K562 (cell line): Measurements from ENCODE around the gene BORCS8. TPM values are rescaled to one million over a fixed set of nuclear protein-coding genes. Genes with fewer than 3 reads are reported as not detected.

ENCODE experiments used
- ATAC-seq: fragments of 200-7000 bp; cut with Tn5 transposase; 3 replicates; pipeline ENCODE4 v1.9.1; 2020; ENCODE audit warnings: moderate library complexity
- BruUV-seq: library from RNA; stranded (reverse); fragments of 400-500 nt; replicated peaks from 2 replicates; lab custom pipeline; 2021; lab: Mats Ljungman, UMichigan
- CTCF ChIA-PET: fragments of 300-600 bp; formaldehyde crosslinking; extraction: SDS; loops from one replicate; lab custom pipeline; 2021; ENCODE audit warnings: low intra/inter-chr PET ratio; lab: Yijun Ruan, JAX
- POLR2A ChIA-PET: fragments of 300-600, 350-650 bp; sonication (Branson Sonifier 250); formaldehyde crosslinking; extraction: SDS; loops from one replicate; lab custom pipeline; 2021; ENCODE audit warnings: antibody characterized with exemption, inconsistent platforms; lab: Yijun Ruan, JAX
- DNase-seq, 4 experiments: peaks; one replicate each; pipeline versions ENCODE4 v3.0.0 to v3.0.0-alpha.2; 2011 to 2018; ENCODE audit warnings: low spot score in 3 of 4, mixed read lengths in 3 of 4; ENCODE audit errors: extremely low read depth in 1 of 4
- FAIRE-seq: peaks from 2 replicates; lab custom pipeline; 2011; peaks lifted over from hg19 to GRCh38; lab: Jason Lieb, UNC
- H2AFZ ChIP-seq: 2 replicates; pipeline ENCODE4 v1.6.0; 2011; ENCODE audit warnings: low read depth, low read length, control low read depth, inconsistent platforms
- H3K27ac ChIP-seq: fragments of 200-600 bp; 3 replicates; pipeline ENCODE4 v1.8.0; 2011; ENCODE audit warnings: low read depth, mild to moderate bottlenecking, control low read depth, inconsistent platforms, low read length, moderate library complexity, mixed read lengths; ENCODE audit errors: extremely low read depth
- H3K27me3 ChIP-seq, 2 experiments: fragments of 300-600 bp in 1 of 2; 2 replicates in 1 of 2; 3 replicates in 1 of 2; pipeline versions ENCODE4 v1.6.0 to v1.8.0; 2011; ENCODE audit warnings: inconsistent platforms in 2 of 2, low read length in 2 of 2, mild to moderate bottlenecking in 1 of 2, mixed read lengths in 1 of 2, moderate library complexity in 1 of 2; ENCODE audit not compliant: control insufficient read depth in 2 of 2, insufficient read depth in 2 of 2
- H3K36me3 ChIP-seq: fragments of 300-600 bp; 3 replicates; pipeline ENCODE4 v1.8.0; 2011; ENCODE audit warnings: mild to moderate bottlenecking, low read length, inconsistent platforms; ENCODE audit not compliant: control insufficient read depth, insufficient read depth
- H3K4me1 ChIP-seq, 2 experiments: fragments of 200-600 bp in 1 of 2; replicated peaks in 1 of 2; 2 replicates in 1 of 2; 3 replicates in 1 of 2; pipeline versions ENCODE4 v1.5.1 to v1.8.0; 2011; ENCODE audit warnings: inconsistent platforms in 2 of 2, low read length in 2 of 2, mild to moderate bottlenecking in 1 of 2, mixed read lengths in 1 of 2, moderate library complexity in 1 of 2; ENCODE audit not compliant: control insufficient read depth in 2 of 2, insufficient read depth in 2 of 2
- H3K4me2 ChIP-seq: 2 replicates; pipeline ENCODE4 v1.6.1; 2011; ENCODE audit warnings: low read length, control low read depth, inconsistent platforms, mixed read lengths; ENCODE audit not compliant: insufficient read depth
- H3K4me3 ChIP-seq: fragments of 200-600 bp; sonication (generic), shearing (Covaris generic); 2 replicates; pipeline ENCODE4 v1.5.1; 2016; ENCODE audit warnings: control low read depth, inconsistent platforms
- H3K79me2 ChIP-seq: fragments of 200-600 bp; 3 replicates; pipeline ENCODE4 v1.8.0; 2011; ENCODE audit warnings: low read length, inconsistent platforms; ENCODE audit not compliant: control insufficient read depth, insufficient read depth
- H3K9ac ChIP-seq, 2 experiments: 2 replicates each; pipeline versions ENCODE4 v1.6.0 to v1.6.1; 2011; ENCODE audit warnings: low read depth in 2 of 2, low read length in 2 of 2, control low read depth in 1 of 2, inconsistent platforms in 1 of 2, mild to moderate bottlenecking in 1 of 2, mixed read lengths in 1 of 2; ENCODE audit not compliant: insufficient read depth in 1 of 2
- H3K9me1 ChIP-seq: one replicate; pipeline ENCODE4 v1.6.0; 2011; ENCODE audit warnings: inconsistent platforms, mild to moderate bottlenecking, low read length, moderate library complexity; ENCODE audit not compliant: control insufficient read depth, insufficient read depth
- H3K9me3 ChIP-seq: replicated peaks from 2 replicates; pipeline ENCODE4 v1.5.1; 2011; ENCODE audit warnings: low read depth, low read length, inconsistent platforms; ENCODE audit not compliant: control insufficient read depth, insufficient read depth
- H4K20me1 ChIP-seq: replicated peaks from 2 replicates; pipeline ENCODE4 v1.6.1; 2011; ENCODE audit warnings: low read length, inconsistent platforms, mixed read lengths; ENCODE audit not compliant: control insufficient read depth, insufficient read depth
- ETV6 ChIP-seq, 3 experiments: fragments of 150-350 bp in 1 of 3; sonication (generic) in 1 of 3; formaldehyde crosslinking in 1 of 3; IDR thresholded peaks; 2 replicates each; pipeline versions ENCODE4 v1.6.1 to v1.8.0; 2014 to 2022; ENCODE audit warnings: borderline replicate concordance in 2 of 3, low read depth in 2 of 3, antibody characterized with exemption in 1 of 3, low read length in 1 of 3, mild to moderate bottlenecking in 1 of 3, missing genetic modification reagents in 1 of 3
- FOXJ3 ChIP-seq: sonication (generic); formaldehyde crosslinking; IDR thresholded peaks from 2 replicates; pipeline ENCODE4 v1.4.0; 2020; ENCODE audit warnings: mild to moderate bottlenecking, missing genetic modification reagents
- KDM4B ChIP-seq, 2 experiments: fragments of 450-650 bp in 1 of 2; sonication (generic) in 1 of 2; IDR thresholded peaks; 2 replicates each; pipeline ENCODE4 v1.6.1; 2016 to 2017; ENCODE audit warnings: borderline replicate concordance in 2 of 2, antibody characterized with exemption in 1 of 2, low read depth in 1 of 2, mild to moderate bottlenecking in 1 of 2
- LCOR ChIP-seq: sonication (generic); formaldehyde crosslinking; IDR thresholded peaks from 2 replicates; pipeline ENCODE4 v1.8.0; 2022; ENCODE audit warnings: mild to moderate bottlenecking, missing genetic modification reagents
- NONO ChIP-seq, 2 experiments: fragments of 200-400 bp in 1 of 2; fragments of 450-650 bp in 1 of 2; formaldehyde crosslinking in 1 of 2; IDR thresholded peaks; 2 replicates each; pipeline ENCODE4 v1.6.1; 2017; ENCODE audit warnings: low read depth in 2 of 2, mild to moderate bottlenecking in 2 of 2, moderate library complexity in 2 of 2, low read length in 1 of 2
- POLR2A ChIP-seq: fragments of 450-650 bp; conservative IDR thresholded peaks from 2 replicates; pipeline ENCODE4 v1.6.1; 2016
- ZNF644 ChIP-seq: fragments of 200-800 bp; sonication (Bioruptor generic); IDR thresholded peaks from 2 replicates; pipeline ENCODE4 v1.6.1; 2016; ENCODE audit warnings: low read depth, missing genetic modification characterization, missing compliant biosample characterization
- WGBS: fragments of 100-300 bp; shearing (Covaris generic); methylation state at CpG from one replicate; pipeline ENCODE4 v1.1.6; 2016; ENCODE audit warnings: low coverage, mixed read lengths; ENCODE audit not compliant: insufficient coverage; ENCODE audit errors: missing lambda C conversion rate; 5-methylcytosine and 5-hydroxymethylcytosine counted together
- in situ Hi-C: fragments of 300-500 bp; cut with MboI; formaldehyde crosslinking; loops from 4 replicates; pipeline ENCODE4 v1.15.0; 2018; ENCODE audit warnings: inconsistent platforms, mixed read lengths
- intact Hi-C: fragments of 100-400 bp; cut with micrococcal nuclease; formaldehyde crosslinking; loops from 2 replicates; pipeline ENCODE4 v1.14.2; 2022
- polyA plus RNA-seq, 8 experiments: library from polyadenylated mRNA; depleted of rRNA in 4 of 8; stranded (reverse) in 5 of 8; unstranded in 3 of 8; fragments of >200 nt; fragmentation: Nextera tagmentation in 2 of 8; fragmentation: Illumina TruSeq in 1 of 8; extraction: Ambion mirVana in 2 of 8; extraction: Trizol in 1 of 8; gene quantifications; 2 replicates each; pipeline versions ENCODE4 v1.2.1 to v1.2.3, GENCODE V29; 2011 to 2014; ENCODE audit warnings: inconsistent platforms in 1 of 8, missing spikeins in 1 of 8
- total RNA-seq, 7 experiments: library from RNA; depleted of rRNA in 6 of 7; stranded (reverse); fragments of >200 nt in 6 of 7; fragmentation: Illumina TruSeq in 2 of 7; extraction: Trizol in 2 of 7; gene quantifications; 2 replicates each; pipeline versions ENCODE4 v1.2.1 to v1.2.3, GENCODE V29; 2011 to 2021; ENCODE audit warnings: low replicate concordance in 1 of 7
- TF ChIP-seq, protein P1 (sequence below): fragments of 250-450 bp; sonication (Bioruptor Pico); IDR thresholded peaks from 2 replicates; pipeline ENCODE4 v1.4.0; 2020; ENCODE audit warnings: borderline replicate concordance
- TF ChIP-seq, protein P2 (sequence below), 3 experiments: IDR thresholded peaks in 2 of 3; conservative IDR thresholded peaks in 1 of 3; 2 replicates each; pipeline ENCODE4 v1.5.1; 2011 to 2012; ENCODE audit warnings: low read length in 3 of 3, mild to moderate bottlenecking in 3 of 3, control low read depth in 2 of 3, improper control_type of control experiment in 1 of 3, inconsistent platforms in 1 of 3, low read depth in 1 of 3, mixed read lengths in 1 of 3, moderate library complexity in 1 of 3; ENCODE audit not compliant: insufficient read depth in 2 of 3
- TF ChIP-seq, protein P3 (sequence below): fragments of 250-450 bp; sonication (Bioruptor Pico); IDR thresholded peaks from 2 replicates; pipeline ENCODE4 v1.5.0; 2021; ENCODE audit warnings: mild to moderate bottlenecking, borderline replicate concordance

BORCS8 gene
- total and polyA plus RNA-seq, 9 of the 15 experiments (the other 6 are each of a cell fraction or from before 2014, with no cell fraction given) = 4.6 to 33.6 (median 16.3) TPM

DNA sequence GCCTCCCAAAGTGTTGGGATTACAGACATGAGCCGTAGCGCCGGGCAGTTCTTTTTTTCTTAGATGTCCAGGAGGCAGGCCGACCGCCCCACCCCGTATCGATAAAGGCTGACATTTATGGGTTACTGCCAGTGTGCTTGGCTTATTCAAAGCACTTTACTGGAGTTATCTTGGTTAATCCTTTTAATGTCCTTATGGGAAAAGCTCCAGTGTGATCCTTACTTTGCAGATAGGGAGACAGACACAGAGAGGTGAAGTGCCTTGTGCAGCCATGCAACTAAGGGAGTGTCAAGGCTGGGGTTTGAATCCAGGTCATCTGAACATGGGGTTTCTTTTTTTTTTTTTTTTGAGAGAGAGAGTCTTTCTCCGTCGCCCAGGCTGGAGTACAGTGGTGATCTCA is 39.0 kb upstream of the BORCS8 start:
- intact Hi-C loops = no loop called here
- ATAC-seq (peak; percentile 17), DNase-seq (no peak), FAIRE-seq (no peak)
- H3K27ac ChIP-seq = no peak overlapping the region
- H3K9me1 ChIP-seq = no peaks in the 10 kb centered on the region
- no peak overlapping the region for H3K4me3 ChIP-seq
- no peaks in the 10 kb centered on the region for H3K36me3 ChIP-seq
- ChIA-PET CTCF (no interaction called here), POLR2A (no interaction called here)
- BruUV-seq = no TSS peak
- H3K79me2 ChIP-seq = no peaks in the 10 kb centered on the region
- no peak overlapping the region for H2AFZ ChIP-seq
- 7% methylated on average over 8 of the region's 9 CpGs for WGBS
- H4K20me1 ChIP-seq = peaks cover 4% of the 10 kb centered on the region; the same call in 1 of the 2 replicates
- H3K4me2 ChIP-seq = no peak overlapping the region
- in situ Hi-C loops = no loop called here
- no peak overlapping the region for H3K9ac ChIP-seq
- H3K9me3 ChIP-seq = peaks cover 10% of the 10 kb centered on the region
- H3K4me1 ChIP-seq = peaks cover 0 to 15% of the 10 kb centered on the region in 2 experiments; a peak in 3 of 5 replicates
- TF ChIP-seq, protein P1, sequence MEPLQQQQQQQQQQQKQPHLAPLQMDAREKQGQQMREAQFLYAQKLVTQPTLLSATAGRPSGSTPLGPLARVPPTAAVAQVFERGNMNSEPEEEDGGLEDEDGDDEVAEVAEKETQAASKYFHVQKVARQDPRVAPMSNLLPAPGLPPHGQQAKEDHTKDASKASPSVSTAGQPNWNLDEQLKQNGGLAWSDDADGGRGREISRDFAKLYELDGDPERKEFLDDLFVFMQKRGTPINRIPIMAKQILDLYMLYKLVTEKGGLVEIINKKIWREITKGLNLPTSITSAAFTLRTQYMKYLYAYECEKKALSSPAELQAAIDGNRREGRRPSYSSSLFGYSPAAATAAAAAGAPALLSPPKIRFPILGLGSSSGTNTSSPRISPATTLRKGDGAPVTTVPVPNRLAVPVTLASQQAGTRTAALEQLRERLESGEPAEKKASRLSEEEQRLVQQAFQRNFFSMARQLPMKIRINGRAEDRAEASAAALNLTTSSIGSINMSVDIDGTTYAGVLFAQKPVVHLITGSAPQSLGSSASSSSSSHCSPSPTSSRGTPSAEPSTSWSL (CRISPR knock-in tag) = no peak
- TF ChIP-seq, protein P2, sequence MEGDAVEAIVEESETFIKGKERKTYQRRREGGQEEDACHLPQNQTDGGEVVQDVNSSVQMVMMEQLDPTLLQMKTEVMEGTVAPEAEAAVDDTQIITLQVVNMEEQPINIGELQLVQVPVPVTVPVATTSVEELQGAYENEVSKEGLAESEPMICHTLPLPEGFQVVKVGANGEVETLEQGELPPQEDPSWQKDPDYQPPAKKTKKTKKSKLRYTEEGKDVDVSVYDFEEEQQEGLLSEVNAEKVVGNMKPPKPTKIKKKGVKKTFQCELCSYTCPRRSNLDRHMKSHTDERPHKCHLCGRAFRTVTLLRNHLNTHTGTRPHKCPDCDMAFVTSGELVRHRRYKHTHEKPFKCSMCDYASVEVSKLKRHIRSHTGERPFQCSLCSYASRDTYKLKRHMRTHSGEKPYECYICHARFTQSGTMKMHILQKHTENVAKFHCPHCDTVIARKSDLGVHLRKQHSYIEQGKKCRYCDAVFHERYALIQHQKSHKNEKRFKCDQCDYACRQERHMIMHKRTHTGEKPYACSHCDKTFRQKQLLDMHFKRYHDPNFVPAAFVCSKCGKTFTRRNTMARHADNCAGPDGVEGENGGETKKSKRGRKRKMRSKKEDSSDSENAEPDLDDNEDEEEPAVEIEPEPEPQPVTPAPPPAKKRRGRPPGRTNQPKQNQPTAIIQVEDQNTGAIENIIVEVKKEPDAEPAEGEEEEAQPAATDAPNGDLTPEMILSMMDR (IDR thresholded peaks at IDR 0.05 in 2 of 3, conservative IDR thresholded peaks at IDR 0.05 in 1 of 3; ENCODE audit: insufficient read depth in 2 of 3, low read depth in 1 of 3, low read length in 3 of 3) = no peak
- TF ChIP-seq, protein P3, sequence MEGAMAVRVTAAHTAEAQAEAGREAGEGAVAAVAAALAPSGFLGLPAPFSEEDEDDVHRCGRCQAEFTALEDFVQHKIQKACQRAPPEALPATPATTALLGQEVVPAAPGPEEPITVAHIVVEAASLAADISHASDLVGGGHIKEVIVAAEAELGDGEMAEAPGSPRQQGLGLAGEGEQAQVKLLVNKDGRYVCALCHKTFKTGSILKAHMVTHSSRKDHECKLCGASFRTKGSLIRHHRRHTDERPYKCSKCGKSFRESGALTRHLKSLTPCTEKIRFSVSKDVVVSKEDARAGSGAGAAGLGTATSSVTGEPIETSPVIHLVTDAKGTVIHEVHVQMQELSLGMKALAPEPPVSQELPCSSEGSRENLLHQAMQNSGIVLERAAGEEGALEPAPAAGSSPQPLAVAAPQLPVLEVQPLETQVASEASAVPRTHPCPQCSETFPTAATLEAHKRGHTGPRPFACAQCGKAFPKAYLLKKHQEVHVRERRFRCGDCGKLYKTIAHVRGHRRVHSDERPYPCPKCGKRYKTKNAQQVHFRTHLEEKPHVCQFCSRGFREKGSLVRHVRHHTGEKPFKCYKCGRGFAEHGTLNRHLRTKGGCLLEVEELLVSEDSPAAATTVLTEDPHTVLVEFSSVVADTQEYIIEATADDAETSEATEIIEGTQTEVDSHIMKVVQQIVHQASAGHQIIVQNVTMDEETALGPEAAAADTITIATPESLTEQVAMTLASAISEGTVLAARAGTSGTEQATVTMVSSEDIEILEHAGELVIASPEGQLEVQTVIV (CRISPR knock-in tag) = no peak
- TF ChIP-seq POLR2A (no peak), LCOR (CRISPR knock-in tag) (no peak), NONO (IDR thresholded peaks at IDR 0.05; ENCODE audit: low read depth in 2 of 2, low read length in 1 of 2) (no peak), KDM4B (IDR thresholded peaks at IDR 0.05; ENCODE audit: borderline replicate concordance in 2 of 2, low read depth in 1 of 2) (no peak), ZNF644 (no peak), ETV6 (IDR thresholded peaks at IDR 0.05; ENCODE audit: borderline replicate concordance in 1 of 2, low read depth in 2 of 2, low read length in 1 of 2) (no peak), ETV6 (CRISPR knock-in tag; IDR thresholded peaks at IDR 0.05; ENCODE audit: borderline replicate concordance) (no peak), FOXJ3 (no peak)
- peaks cover 19 to 63% of the 10 kb centered on the region in 2 experiments; a peak in 4 of 5 replicates for H3K27me3 ChIP-seq
